ENCODE measurements around the gene MRM1.

The MRM1 gene

GRCh38 chr17:36583787-36584186 is 17.6 kb upstream of the MRM1 start:
- DNase-seq (ENCODE audit: low read depth) = no peak
- no peak overlapping the region for H3K4me3 ChIP-seq (ENCODE audit: low read depth, low read length)
- TF ChIP-seq, protein P1, sequence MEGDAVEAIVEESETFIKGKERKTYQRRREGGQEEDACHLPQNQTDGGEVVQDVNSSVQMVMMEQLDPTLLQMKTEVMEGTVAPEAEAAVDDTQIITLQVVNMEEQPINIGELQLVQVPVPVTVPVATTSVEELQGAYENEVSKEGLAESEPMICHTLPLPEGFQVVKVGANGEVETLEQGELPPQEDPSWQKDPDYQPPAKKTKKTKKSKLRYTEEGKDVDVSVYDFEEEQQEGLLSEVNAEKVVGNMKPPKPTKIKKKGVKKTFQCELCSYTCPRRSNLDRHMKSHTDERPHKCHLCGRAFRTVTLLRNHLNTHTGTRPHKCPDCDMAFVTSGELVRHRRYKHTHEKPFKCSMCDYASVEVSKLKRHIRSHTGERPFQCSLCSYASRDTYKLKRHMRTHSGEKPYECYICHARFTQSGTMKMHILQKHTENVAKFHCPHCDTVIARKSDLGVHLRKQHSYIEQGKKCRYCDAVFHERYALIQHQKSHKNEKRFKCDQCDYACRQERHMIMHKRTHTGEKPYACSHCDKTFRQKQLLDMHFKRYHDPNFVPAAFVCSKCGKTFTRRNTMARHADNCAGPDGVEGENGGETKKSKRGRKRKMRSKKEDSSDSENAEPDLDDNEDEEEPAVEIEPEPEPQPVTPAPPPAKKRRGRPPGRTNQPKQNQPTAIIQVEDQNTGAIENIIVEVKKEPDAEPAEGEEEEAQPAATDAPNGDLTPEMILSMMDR (IDR thresholded peaks at IDR 0.05; ENCODE audit: low read depth, low read length, missing control alignments) = no peak

- TF ChIP-seq, protein P1 (IDR thresholded peaks at IDR 0.05; ENCODE audit: low read depth, low read length, missing control alignments) = no peak
- H3K4me3 ChIP-seq (ENCODE audit: low read depth, low read length) = no peak overlapping the region
- no peak for DNase-seq (ENCODE audit: low read depth)
Observed at GRCh38 chr17:36586138-36586537, 15.2 kb upstream of the MRM1 start.

GRCh38 chr17:36590082-36590481 is 11.3 kb upstream of the MRM1 start:
- TF ChIP-seq, protein P1 (IDR thresholded peaks at IDR 0.05; ENCODE audit: low read depth, low read length, missing control alignments) = no peak
- DNase-seq (ENCODE audit: low read depth) = no peak
- no peak overlapping the region for H3K4me3 ChIP-seq (ENCODE audit: low read depth, low read length)

- peak within 1 kb of the TSS; percentile 71 for H3K4me3 ChIP-seq (ENCODE audit: low read depth, low read length)
- DNase-seq (ENCODE audit: low read depth) = peak; percentile 22
- TF ChIP-seq, protein P1 (IDR thresholded peaks at IDR 0.05; ENCODE audit: low read depth, low read length, missing control alignments) = peak; percentile 4
Observed at GRCh38 chr17:36591434-36592315, 9.7 kb upstream of the MRM1 start, which contains the start of gene DHRS11. Gene DHRS11, plus strand, starts transcription at chr17:36591879. Its CDS starts 131 bp downstream, at chr17:36592010.

DNA sequence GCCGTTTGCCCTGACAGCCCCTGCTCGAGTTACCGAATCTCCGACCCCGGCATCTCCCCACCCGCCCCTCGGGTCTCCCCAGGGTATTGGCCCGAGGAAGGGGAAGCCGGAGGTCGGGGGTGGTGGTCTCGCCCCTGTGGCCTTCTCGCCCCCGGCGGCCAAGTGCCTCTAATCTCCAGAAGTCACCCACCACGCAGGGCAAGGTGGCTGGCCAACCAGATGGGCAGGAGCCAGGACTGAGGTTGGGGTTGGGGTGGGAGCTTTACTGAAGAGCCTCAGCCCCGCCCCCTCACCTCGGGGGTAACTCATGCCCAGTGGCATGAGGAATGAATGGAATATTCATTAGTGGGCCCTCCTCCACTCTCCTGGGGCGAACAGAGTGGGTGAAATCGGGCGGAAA is 9.1 kb upstream of the MRM1 start:
- TF ChIP-seq, protein P1 (IDR thresholded peaks at IDR 0.05; ENCODE audit: low read depth, low read length, missing control alignments) = no peak
- peak overlapping the region; percentile 71 for H3K4me3 ChIP-seq (ENCODE audit: low read depth, low read length)
- no peak for DNase-seq (ENCODE audit: low read depth)

GRCh38 chr17:36592716-36593321 is 8.6 kb upstream of the MRM1 start:
- TF ChIP-seq, protein P1 (IDR thresholded peaks at IDR 0.05; ENCODE audit: low read depth, low read length, missing control alignments) = no peak
- DNase-seq (ENCODE audit: low read depth) = no peak
- peak overlapping the region; percentile 71 for H3K4me3 ChIP-seq (ENCODE audit: low read depth, low read length)

All from GM12864 (cell line).